H1 (cell line): ENCODE measurements around the gene CELF2. TPM values are rescaled to one million over a fixed set of nuclear protein-coding genes. Genes with fewer than 3 reads are reported as not detected.

Experiments
- CTCF ChIA-PET: fragments of 300-600 bp; sonication (Branson Sonifier 250); formaldehyde crosslinking; loops from one replicate; lab custom pipeline; 2021; ENCODE audit not compliant: partially characterized antibody; lab: Charles Lee
- POLR2A ChIA-PET: fragments of 300-600 bp; sonication (Branson Sonifier 250); formaldehyde crosslinking; loops from one replicate; lab custom pipeline; 2021; ENCODE audit warnings: inconsistent platforms; ENCODE audit not compliant: partially characterized antibody; lab: Charles Lee
- DNase-seq, 2 experiments: peaks; one replicate each; pipeline versions ENCODE4 v3.0.0 to v3.0.0-alpha.2; 2010 to 2022; ENCODE audit warnings: low spot score in 2 of 2, low read depth in 1 of 2, mixed read lengths in 1 of 2
- FAIRE-seq: peaks from 2 replicates; lab custom pipeline; 2011; peaks lifted over from hg19 to GRCh38; lab: Jason Lieb, UNC
- H2AFZ ChIP-seq: 2 replicates; pipeline ENCODE4 v1.8.1; 2012; ENCODE audit warnings: low read length, inconsistent platforms
- H2AK5ac ChIP-seq: 2 replicates; pipeline ENCODE4 v1.6.1; 2013; ENCODE audit warnings: low read depth, low read length
- H2BK120ac ChIP-seq: replicated peaks from 2 replicates; pipeline ENCODE3; 2013; ENCODE audit warnings: low read depth, low read length, inconsistent platforms
- H2BK12ac ChIP-seq: 2 replicates; pipeline ENCODE4 v1.6.1; 2013; ENCODE audit warnings: low read depth, low read length
- H2BK15ac ChIP-seq: 2 replicates; pipeline ENCODE4 v1.6.1; 2013; ENCODE audit warnings: low read length
- H2BK20ac ChIP-seq: 2 replicates; pipeline ENCODE4 v1.6.1; 2013; ENCODE audit warnings: low read length
- H2BK5ac ChIP-seq: 2 replicates; pipeline ENCODE4 v1.6.1; 2013; ENCODE audit warnings: low read depth, low read length
- H3K14ac ChIP-seq: 2 replicates; pipeline ENCODE4 v1.6.1; 2013; ENCODE audit warnings: inconsistent platforms; ENCODE audit not compliant: insufficient read length
- H3K18ac ChIP-seq: 2 replicates; pipeline ENCODE4 v1.6.1; 2013; ENCODE audit warnings: low read length; ENCODE audit errors: extremely low read depth
- H3K23ac ChIP-seq: 2 replicates; pipeline ENCODE4 v1.6.1; 2013; ENCODE audit warnings: inconsistent platforms; ENCODE audit not compliant: insufficient read length
- H3K23me2 ChIP-seq: 2 replicates; pipeline ENCODE4 v1.6.1; 2013; ENCODE audit warnings: low read depth, low read length
- H3K27ac ChIP-seq: 2 replicates; pipeline ENCODE4 v1.6.1; 2011; ENCODE audit warnings: low read depth, low read length, inconsistent platforms
- H3K27me3 ChIP-seq, 4 experiments: replicated peaks in 1 of 4; 1 replicate in 1 of 4; 2 replicates in 3 of 4; pipeline versions ENCODE4 v1.6.1 to v1.8.1; 2011 to 2013; ENCODE audit warnings: low read length in 3 of 4, mild to moderate bottlenecking in 3 of 4, inconsistent platforms in 2 of 4, mixed read lengths in 2 of 4, moderate library complexity in 1 of 4; ENCODE audit not compliant: control insufficient read depth in 3 of 4, insufficient read depth in 3 of 4; ENCODE audit errors: extremely low read depth in 1 of 4
- H3K36me3 ChIP-seq, 4 experiments: 2 replicates each; pipeline versions ENCODE4 v1.6.1 to v1.8.1; 2011 to 2013; ENCODE audit warnings: mild to moderate bottlenecking in 4 of 4, low read length in 3 of 4, moderate library complexity in 2 of 4, control low read depth in 1 of 4, inconsistent platforms in 1 of 4; ENCODE audit not compliant: insufficient read depth in 4 of 4, control insufficient read depth in 2 of 4
- H3K4ac ChIP-seq: replicated peaks from 2 replicates; pipeline ENCODE3; 2013; ENCODE audit warnings: low read length, low read depth, mixed read lengths, inconsistent platforms; ENCODE audit not compliant: insufficient read length
- H3K4me1 ChIP-seq, 4 experiments: replicated peaks in 1 of 4; 1 replicate in 1 of 4; 2 replicates in 3 of 4; pipeline versions ENCODE4 v1.6.1 to v1.8.1; 2011 to 2013; ENCODE audit warnings: low read length in 3 of 4, inconsistent platforms in 2 of 4, mixed read lengths in 1 of 4; ENCODE audit not compliant: insufficient read depth in 4 of 4, control insufficient read depth in 3 of 4
- H3K4me2 ChIP-seq, 2 experiments: 2 replicates each; pipeline versions ENCODE4 v1.6.1 to v1.8.1; 2011 to 2013; ENCODE audit warnings: low read depth in 2 of 2, low read length in 2 of 2, control low read depth in 1 of 2, inconsistent platforms in 1 of 2, mild to moderate bottlenecking in 1 of 2; ENCODE audit not compliant: insufficient read depth in 1 of 2
- H3K4me3 ChIP-seq, 4 experiments: fragments of 200-600, 300-600 bp in 1 of 4; sonication (generic), shearing (Covaris generic), sonication (Bioruptor Twin) in 1 of 4; 2 replicates each; pipeline versions ENCODE4 v1.5.1 to v1.8.1; 2011 to 2016; ENCODE audit warnings: low read length in 4 of 4, low read depth in 3 of 4, control low read depth in 2 of 4, inconsistent platforms in 2 of 4, mild to moderate bottlenecking in 2 of 4, mixed read lengths in 1 of 4, moderate library complexity in 1 of 4; ENCODE audit not compliant: insufficient read depth in 2 of 4; ENCODE audit errors: extremely low read depth in 1 of 4
- H3K56ac ChIP-seq: replicated peaks from 2 replicates; pipeline ENCODE3; 2013; ENCODE audit warnings: low read depth, mild to moderate bottlenecking, mixed read lengths, low read length, inconsistent platforms; ENCODE audit not compliant: insufficient read length
- H3K79me1 ChIP-seq: 2 replicates; pipeline ENCODE4 v1.6.1; 2013; ENCODE audit warnings: low read depth, low read length, control low read depth
- H3K79me2 ChIP-seq, 2 experiments: 2 replicates each; pipeline versions ENCODE4 v1.6.1 to v1.8.1; 2012 to 2013; ENCODE audit warnings: low read length in 2 of 2, mild to moderate bottlenecking in 2 of 2, inconsistent platforms in 1 of 2; ENCODE audit not compliant: insufficient read depth in 2 of 2, control insufficient read depth in 1 of 2
- H3K9ac ChIP-seq, 4 experiments: replicated peaks in 1 of 4; 1 replicate in 1 of 4; 2 replicates in 3 of 4; pipeline versions ENCODE4 v1.6.1 to v1.8.1; 2011 to 2013; ENCODE audit warnings: low read depth in 3 of 4, low read length in 3 of 4, control low read depth in 2 of 4, mild to moderate bottlenecking in 2 of 4, moderate library complexity in 2 of 4, inconsistent platforms in 1 of 4; ENCODE audit errors: extremely low read depth in 1 of 4
- H3K9me3 ChIP-seq, 2 experiments: 2 replicates each; pipeline versions ENCODE4 v1.6.1 to v1.8.1; 2012 to 2013; ENCODE audit warnings: mild to moderate bottlenecking in 2 of 2, moderate library complexity in 2 of 2, control low read depth in 1 of 2, inconsistent platforms in 1 of 2, low read depth in 1 of 2, low read length in 1 of 2, mixed read lengths in 1 of 2; ENCODE audit not compliant: insufficient read depth in 2 of 2
- H4K20me1 ChIP-seq, 2 experiments: replicated peaks in 1 of 2; 2 replicates each; pipeline versions ENCODE3 to v1.8.1; 2011 to 2013; ENCODE audit warnings: inconsistent platforms in 2 of 2, low read length in 2 of 2, mild to moderate bottlenecking in 1 of 2; ENCODE audit not compliant: insufficient read depth in 2 of 2, control insufficient read depth in 1 of 2
- H4K5ac ChIP-seq: 2 replicates; pipeline ENCODE4 v1.6.1; 2013; ENCODE audit warnings: low read length, low read depth, mixed read lengths, inconsistent platforms; ENCODE audit not compliant: insufficient read length
- H4K8ac ChIP-seq: 2 replicates; pipeline ENCODE4 v1.8.0; 2013; ENCODE audit warnings: mild to moderate bottlenecking, moderate library complexity, low read length, inconsistent platforms; ENCODE audit not compliant: insufficient read depth; ENCODE audit errors: extremely low read depth
- H4K91ac ChIP-seq: replicated peaks from 2 replicates; pipeline ENCODE3; 2013; ENCODE audit warnings: low read length, mixed read lengths, inconsistent platforms; ENCODE audit not compliant: insufficient read length
- ASH2L ChIP-seq: fragments of 200-600, 300-600 bp; sonication (generic); IDR thresholded peaks from one replicate; pipeline ENCODE4 v1.7.1; 2017; ENCODE audit warnings: low read length
- CTBP2 ChIP-seq: IDR thresholded peaks from 2 replicates; pipeline ENCODE4 v1.7.0; 2011; ENCODE audit warnings: borderline replicate concordance, mild to moderate bottlenecking, moderate library complexity, mixed read lengths, low read length; ENCODE audit not compliant: insufficient read depth, insufficient read length
- EP300 ChIP-seq, 2 experiments: IDR thresholded peaks; 1 replicate in 1 of 2; 2 replicates in 1 of 2; pipeline ENCODE4 v1.6.1; 2011 to 2012; ENCODE audit warnings: low read depth in 2 of 2, low read length in 2 of 2, mild to moderate bottlenecking in 2 of 2, borderline replicate concordance in 1 of 2, inconsistent platforms in 1 of 2, moderate library complexity in 1 of 2
- FOSL1 ChIP-seq: IDR thresholded peaks from 2 replicates; pipeline ENCODE4 v1.6.1; 2011; ENCODE audit warnings: mild to moderate bottlenecking, low read depth, low read length, moderate library complexity; ENCODE audit not compliant: insufficient read depth
- GABPA ChIP-seq: IDR thresholded peaks from 2 replicates; pipeline ENCODE4 v1.6.1; 2011; ENCODE audit warnings: mild to moderate bottlenecking, low read length, moderate library complexity, borderline replicate concordance; ENCODE audit not compliant: insufficient read depth
- NANOG ChIP-seq: IDR thresholded peaks from 2 replicates; pipeline ENCODE4 v1.6.1; 2011; ENCODE audit warnings: low read length, low read depth, mild to moderate bottlenecking, inconsistent platforms; ENCODE audit not compliant: insufficient read depth, poor library complexity, severe bottlenecking
- NRF1 ChIP-seq: IDR thresholded peaks from 2 replicates; pipeline ENCODE4 v1.6.1; 2011; ENCODE audit warnings: mild to moderate bottlenecking, low read depth, low read length, improper control_type of control experiment
- SAP30 ChIP-seq: fragments of 300-600 bp; sonication (generic); IDR thresholded peaks from 2 replicates; pipeline ENCODE4 v1.7.1; 2012; ENCODE audit warnings: low read length, moderate library complexity, mild to moderate bottlenecking, inconsistent platforms; ENCODE audit not compliant: insufficient read depth, insufficient replicate concordance
- TBP ChIP-seq: IDR thresholded peaks from 2 replicates; pipeline ENCODE4 v1.6.1; 2011; ENCODE audit warnings: low read depth, low read length, improper control_type of control experiment
- WGBS, 2 experiments: shearing (Covaris generic) in 1 of 2; methylation state at CpG; one replicate each; pipeline versions ENCODE4 v1.1.6 to v1.1.7; 2013 to 2015; ENCODE audit warnings: low lambda C conversion rate in 2 of 2, mixed read lengths in 2 of 2, inconsistent platforms in 1 of 2, low coverage in 1 of 2, missing lambda C conversion rate in 1 of 2; ENCODE audit not compliant: insufficient replicate concordance in 2 of 2, insufficient coverage in 1 of 2, insufficient read length in 1 of 2; ENCODE audit errors: extremely low coverage in 1 of 2, missing lambda C conversion rate in 1 of 2; 5-methylcytosine and 5-hydroxymethylcytosine counted together
- polyA plus RNA-seq, 7 experiments: library from polyadenylated mRNA; depleted of rRNA in 3 of 7; stranded (reverse) in 5 of 7; unstranded in 2 of 7; fragments of >200 nt in 5 of 7; fragments of 200-250 nt in 2 of 7; gene quantifications; 1 replicate in 5 of 7; 2 replicates in 1 of 7; 4 replicates in 1 of 7; pipeline versions ENCODE4 v1.2.1 to v1.2.3, GENCODE V29; 2011 to 2013; ENCODE audit warnings: missing spikeins in 2 of 7, mixed read lengths in 2 of 7
- total RNA-seq: library from RNA; stranded (reverse); fragmentation: NEBNext Ultra II Directional; extraction: Animal tissue kit (Norgen Biotek cat#: 25700); gene quantifications from 2 replicates; pipeline ENCODE4 v1.2.1, GENCODE V29; 2021
- TF ChIP-seq, protein P1 (sequence below): IDR thresholded peaks from 2 replicates; pipeline ENCODE4 v1.6.1; 2011; ENCODE audit warnings: low read depth, mild to moderate bottlenecking, low read length; ENCODE audit not compliant: insufficient read depth

Gene CELF2
- total and polyA plus RNA-seq, 2 of the 8 experiments (the other 6 are each of a cell fraction or from before 2014, with no cell fraction given): 18.3 to 22.7 TPM

DNA sequence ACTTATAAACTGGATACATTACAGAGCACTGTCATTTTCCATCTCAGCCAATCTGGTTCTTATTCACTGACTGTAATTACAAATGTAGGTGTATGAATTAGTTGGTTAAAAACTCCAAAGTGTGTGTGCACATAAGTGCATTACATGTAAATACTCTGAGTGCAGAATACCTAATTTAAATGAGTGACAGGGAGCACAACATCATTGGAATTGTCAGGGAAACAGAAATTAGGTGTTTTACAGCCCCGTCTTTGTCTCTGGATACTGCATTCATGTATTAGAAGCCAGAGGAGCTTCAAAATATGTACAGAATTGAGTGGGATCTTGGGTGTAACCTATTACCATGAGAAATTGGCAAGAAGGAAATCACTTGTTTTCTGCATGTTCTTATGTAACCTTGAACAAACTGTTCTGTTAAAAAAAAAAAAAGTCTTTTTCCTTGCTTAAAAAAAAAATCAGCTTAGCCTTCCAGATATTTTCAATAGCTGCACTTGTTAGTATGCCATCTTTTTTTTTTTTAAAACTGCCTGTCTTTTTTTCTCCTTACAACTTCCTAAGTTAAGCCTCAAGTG lies 31.1 kb downstream of the CELF2 start:
- Histone ChIP-seq H2BK5ac (no peak overlapping the region), H3K27me3 (no peaks in the 10 kb centered on the region), H2BK12ac (no peak overlapping the region), H3K4me1 (peaks cover 0 to 6% (median 4%) of the 10 kb centered on the region in 4 experiments; a peak in 3 of 7 replicates), H4K5ac (no peak overlapping the region), H2AK5ac (no peak overlapping the region), H4K20me1 (no peaks in the 10 kb centered on the region), H4K8ac (no peak overlapping the region), H3K9ac (no peak overlapping the region), H4K91ac (no peak overlapping the region), H3K4me2 (no peak overlapping the region), H3K27ac (no peak overlapping the region), H3K79me2 (no peaks in the 10 kb centered on the region), H2BK20ac (no peak overlapping the region), H3K9me3 (no peaks in the 10 kb centered on the region), H3K14ac (no peak overlapping the region), H3K23me2 (no peaks in the 10 kb centered on the region), H2BK120ac (no peak overlapping the region), H3K36me3 (no peaks in the 10 kb centered on the region), H2AFZ (no peak overlapping the region), H3K18ac (no peak overlapping the region), H3K79me1 (no peaks in the 10 kb centered on the region), H3K4me3 (no peak overlapping the region), H2BK15ac (no peak overlapping the region), H3K56ac (no peak overlapping the region), H3K23ac (no peak overlapping the region), H3K4ac (no peak overlapping the region)
- no peak for TF ChIP-seq ASH2L
- no peak for TF ChIP-seq CTBP2
- no peak for TF ChIP-seq SAP30
- TF ChIP-seq NRF1: no peak
- TF ChIP-seq, protein P1, sequence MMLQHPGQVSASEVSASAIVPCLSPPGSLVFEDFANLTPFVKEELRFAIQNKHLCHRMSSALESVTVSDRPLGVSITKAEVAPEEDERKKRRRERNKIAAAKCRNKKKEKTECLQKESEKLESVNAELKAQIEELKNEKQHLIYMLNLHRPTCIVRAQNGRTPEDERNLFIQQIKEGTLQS: no peak
- TF ChIP-seq FOSL1: no peak
- TF ChIP-seq NANOG: no peak
- no peak for TF ChIP-seq EP300 (IDR thresholded peaks at IDR 0.05; ENCODE audit: borderline replicate concordance in 1 of 2, low read depth in 2 of 2, low read length in 2 of 2)
- no peak for TF ChIP-seq TBP
- TF ChIP-seq GABPA: no peak
- no peak for DNase-seq
- no peak for FAIRE-seq
- 74% methylated on average over 1 of the region's 1 CpG; no CpG with 5 or more reads in 1 of the 2 experiments for WGBS, 2 experiments
- POLR2A ChIA-PET: no interaction called here
- CTCF ChIA-PET: interaction anchor here (0.6 to 1.1 kb wide), 2 partner anchors 11 to 222 kb away, joined by 3 to 4 read pairs; no protein-coding TSS in a partner anchor
